Stomach (tissue), 4 donors: ENCODE data around the gene BCAP31.

ENCODE experiments used
- CTCF ChIP-seq, 7 experiments: fragments of 450-650 bp in 4 of 7; fragments of 200-600 bp in 3 of 7; sonication (generic) in 3 of 7; IDR thresholded peaks; one replicate each; pipeline ENCODE4 v1.5.1; 2016 to 2019; ENCODE audit warnings: antibody characterized with exemption in 7 of 7, control low read depth in 2 of 7, mild to moderate bottlenecking in 1 of 7
- EP300 ChIP-seq: sonication (generic); formaldehyde crosslinking; IDR thresholded peaks from one replicate; pipeline ENCODE4 v1.6.1; 2017; ENCODE audit warnings: antibody characterized with exemption
- POLR2A ChIP-seq, 4 donors: fragments of 450-650 bp; IDR thresholded peaks; one replicate each; pipeline ENCODE4 v1.6.1; 2016; ENCODE audit warnings: antibody characterized with exemption in 4 of 4, control low read depth in 2 of 4, mild to moderate bottlenecking in 1 of 4, moderate library complexity in 1 of 4
- POLR2AphosphoS5 ChIP-seq, 3 donors: sonication (generic); formaldehyde crosslinking; IDR thresholded peaks; one replicate each; pipeline ENCODE4 v1.6.1; 2016; ENCODE audit warnings: antibody characterized with exemption in 3 of 3

- TF ChIP-seq POLR2A (IDR thresholded peaks at IDR 0.05) (no peak), EP300 (no peak), CTCF (IDR thresholded peaks at IDR 0.05) (peak in 5 of 7 experiments; percentile 53 to 90 (median 72)), POLR2AphosphoS5 (IDR thresholded peaks at IDR 0.05) (peak in 1 of 3 donors; percentile 68)
Measured at GRCh38 chrX:153763989-153764755, 40.0 kb upstream of the BCAP31 start, which contains the start of gene PLXNB3.
